Keratinocyte (primary cell): ENCODE results near the gene EXOC3L1. TPM values are rescaled to one million over a fixed set of nuclear protein-coding genes. Genes with fewer than 3 reads are reported as not detected.

Experiments used
- DNase-seq: peaks from one replicate; pipeline ENCODE4 v3.0.0-alpha.2; 2011; ENCODE audit warnings: low read depth, missing footprints, low spot score
- FAIRE-seq: peaks from 2 replicates; lab custom pipeline; 2011; peaks lifted over from hg19 to GRCh38; lab: Jason Lieb, UNC
- H2AFZ ChIP-seq: 2 replicates; pipeline ENCODE4 v1.6.0; 2012; ENCODE audit warnings: low read length, control low read depth, inconsistent platforms; ENCODE audit not compliant: control insufficient read depth
- H3K27ac ChIP-seq: 2 replicates; pipeline ENCODE4 v1.5.1; 2011; ENCODE audit warnings: low read length; ENCODE audit not compliant: control insufficient read depth, insufficient read depth
- H3K27me3 ChIP-seq: 3 replicates; pipeline ENCODE4 v1.6.0; 2011; ENCODE audit warnings: low read length; ENCODE audit not compliant: control insufficient read depth, insufficient read depth; ENCODE audit errors: extremely low read depth
- H3K36me3 ChIP-seq, 2 experiments: 2 replicates in 1 of 2; 3 replicates in 1 of 2; pipeline ENCODE4 v1.5.1; 2011; ENCODE audit warnings: low read length in 2 of 2, mild to moderate bottlenecking in 1 of 2; ENCODE audit not compliant: control insufficient read depth in 2 of 2, insufficient read depth in 2 of 2; ENCODE audit errors: extremely low read depth in 1 of 2
- H3K4me1 ChIP-seq: 3 replicates; pipeline ENCODE4 v1.5.1; 2011; ENCODE audit warnings: low read length; ENCODE audit not compliant: control insufficient read depth, insufficient read depth; ENCODE audit errors: extremely low read depth
- H3K4me2 ChIP-seq: 3 replicates; pipeline ENCODE4 v1.6.0; 2011; ENCODE audit warnings: low read depth, low read length; ENCODE audit not compliant: control insufficient read depth, insufficient read depth; ENCODE audit errors: extremely low read depth
- H3K4me3 ChIP-seq, 3 experiments: fragments of 200-600 bp in 1 of 3; sonication (generic) in 1 of 3; 2 replicates in 2 of 3; 3 replicates in 1 of 3; pipeline ENCODE4 v1.5.1; 2011 to 2016; ENCODE audit warnings: low read length in 3 of 3, mild to moderate bottlenecking in 3 of 3, control low read depth in 2 of 3, inconsistent platforms in 1 of 3, low read depth in 1 of 3, mixed read lengths in 1 of 3, mixed run types in 1 of 3, moderate library complexity in 1 of 3; ENCODE audit not compliant: control insufficient read depth in 2 of 3, insufficient read depth in 2 of 3; ENCODE audit errors: extremely low read depth in 1 of 3
- H3K79me2 ChIP-seq: 2 replicates; pipeline ENCODE4 v1.6.0; 2012; ENCODE audit warnings: low read length; ENCODE audit not compliant: control insufficient read depth, insufficient read depth
- H3K9ac ChIP-seq: 3 replicates; pipeline ENCODE4 v1.6.0; 2011; ENCODE audit warnings: low read length; ENCODE audit not compliant: control insufficient read depth, insufficient read depth; ENCODE audit errors: extremely low read depth
- H3K9me1 ChIP-seq: 3 replicates; pipeline ENCODE4 v1.6.0; 2011; ENCODE audit warnings: low read length; ENCODE audit not compliant: control insufficient read depth, insufficient read depth; ENCODE audit errors: extremely low read depth
- H3K9me3 ChIP-seq: 2 replicates; pipeline ENCODE4 v1.5.1; 2012; ENCODE audit warnings: low read depth, low read length; ENCODE audit not compliant: control insufficient read depth
- H4K20me1 ChIP-seq: 3 replicates; pipeline ENCODE4 v1.6.0; 2011; ENCODE audit warnings: low read length; ENCODE audit not compliant: control insufficient read depth, insufficient read depth; ENCODE audit errors: extremely low read depth
- EZH2 ChIP-seq: IDR thresholded peaks from one replicate; pipeline ENCODE4 v1.6.1; 2012; ENCODE audit warnings: inconsistent platforms, mild to moderate bottlenecking, low read length, moderate library complexity
- dilution Hi-C: fragments of 300-500 bp; cut with MboI; formaldehyde crosslinking; loops from one replicate; pipeline ENCODE4 v1.7.0; 2020; ENCODE audit warnings: low sequenced_read_pairs; ENCODE audit not compliant: extremely low pct_ligation_motif_present
- polyA plus RNA-seq, 5 experiments: library from polyadenylated mRNA; depleted of rRNA in 3 of 5; stranded (reverse) in 3 of 5; stranded (forward) in 1 of 5; unstranded in 1 of 5; fragments of >200 nt; gene quantifications; 1 replicate in 1 of 5; 2 replicates in 3 of 5; 3 replicates in 1 of 5; pipeline versions ENCODE4 v1.2.1 to v1.2.3, GENCODE V29; 2011 to 2012; ENCODE audit warnings: missing spikeins in 2 of 5, low read depth in 1 of 5, low replicate concordance in 1 of 5
- TF ChIP-seq, protein P1 (sequence below), 3 experiments: IDR thresholded peaks in 1 of 3; conservative IDR thresholded peaks in 1 of 3; optimal IDR thresholded peaks in 1 of 3; 2 replicates in 2 of 3; 3 replicates in 1 of 3; pipeline versions ENCODE3 to v1.5.1; 2011; ENCODE audit warnings: low read length in 3 of 3, mild to moderate bottlenecking in 3 of 3, moderate library complexity in 2 of 3, control low read depth in 1 of 3, inconsistent platforms in 1 of 3; ENCODE audit not compliant: insufficient read depth in 2 of 3; ENCODE audit errors: extremely low read depth in 1 of 3

The EXOC3L1 gene
- polyA plus RNA-seq, 1 donor (not counting 4 experiments of a cell fraction or from before 2014, with no cell fraction given), result not detected

DNA sequence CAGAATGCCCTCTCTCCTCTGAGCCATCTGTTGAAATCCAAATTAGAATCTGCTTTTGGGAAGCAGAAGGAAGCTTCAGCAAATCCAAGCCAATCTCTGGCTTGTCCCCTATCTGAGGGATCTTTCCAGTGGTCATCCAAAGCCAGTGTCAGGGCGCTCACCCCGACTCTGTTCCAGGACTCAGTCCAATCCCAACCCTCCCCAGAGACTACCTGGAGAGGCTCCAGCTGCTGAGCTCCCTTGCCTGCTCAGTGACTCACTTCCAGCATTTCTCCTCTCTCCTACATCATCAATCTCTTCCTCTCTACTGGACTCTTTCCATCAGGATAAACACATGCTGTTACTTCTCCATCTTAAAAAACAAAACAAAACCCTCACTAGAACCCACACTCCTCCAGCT, 8.6 kb downstream of the EXOC3L1 start:
- Histone ChIP-seq H3K4me1 (peaks cover 44% of the 10 kb centered on the region), H3K4me3 (no peak overlapping the region), H3K4me2 (peak overlapping the region; percentile 33), H3K79me2 (peaks cover 7% of the 10 kb centered on the region), H3K36me3 (peaks cover 0 to 3% of the 10 kb centered on the region in 2 experiments), H4K20me1 (no peaks in the 10 kb centered on the region), H3K9me1 (peaks cover 2% of the 10 kb centered on the region), H2AFZ (no peak overlapping the region), H3K9me3 (no peaks in the 10 kb centered on the region), H3K9ac (no peak overlapping the region), H3K27me3 (no peaks in the 10 kb centered on the region), H3K27ac (no peak overlapping the region)
- TF ChIP-seq, protein P1, sequence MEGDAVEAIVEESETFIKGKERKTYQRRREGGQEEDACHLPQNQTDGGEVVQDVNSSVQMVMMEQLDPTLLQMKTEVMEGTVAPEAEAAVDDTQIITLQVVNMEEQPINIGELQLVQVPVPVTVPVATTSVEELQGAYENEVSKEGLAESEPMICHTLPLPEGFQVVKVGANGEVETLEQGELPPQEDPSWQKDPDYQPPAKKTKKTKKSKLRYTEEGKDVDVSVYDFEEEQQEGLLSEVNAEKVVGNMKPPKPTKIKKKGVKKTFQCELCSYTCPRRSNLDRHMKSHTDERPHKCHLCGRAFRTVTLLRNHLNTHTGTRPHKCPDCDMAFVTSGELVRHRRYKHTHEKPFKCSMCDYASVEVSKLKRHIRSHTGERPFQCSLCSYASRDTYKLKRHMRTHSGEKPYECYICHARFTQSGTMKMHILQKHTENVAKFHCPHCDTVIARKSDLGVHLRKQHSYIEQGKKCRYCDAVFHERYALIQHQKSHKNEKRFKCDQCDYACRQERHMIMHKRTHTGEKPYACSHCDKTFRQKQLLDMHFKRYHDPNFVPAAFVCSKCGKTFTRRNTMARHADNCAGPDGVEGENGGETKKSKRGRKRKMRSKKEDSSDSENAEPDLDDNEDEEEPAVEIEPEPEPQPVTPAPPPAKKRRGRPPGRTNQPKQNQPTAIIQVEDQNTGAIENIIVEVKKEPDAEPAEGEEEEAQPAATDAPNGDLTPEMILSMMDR (optimal IDR thresholded peaks at IDR 0.05 in 1 of 3, IDR thresholded peaks at IDR 0.05 in 1 of 3, conservative IDR thresholded peaks at IDR 0.05 in 1 of 3; ENCODE audit: extremely low read depth in 1 of 3, insufficient read depth in 2 of 3, low read length in 3 of 3), result no peak
- TF ChIP-seq EZH2, result no peak
- dilution Hi-C loops, result no loop called here
- FAIRE-seq (peak; percentile 90), DNase-seq (no peak)

DNA sequence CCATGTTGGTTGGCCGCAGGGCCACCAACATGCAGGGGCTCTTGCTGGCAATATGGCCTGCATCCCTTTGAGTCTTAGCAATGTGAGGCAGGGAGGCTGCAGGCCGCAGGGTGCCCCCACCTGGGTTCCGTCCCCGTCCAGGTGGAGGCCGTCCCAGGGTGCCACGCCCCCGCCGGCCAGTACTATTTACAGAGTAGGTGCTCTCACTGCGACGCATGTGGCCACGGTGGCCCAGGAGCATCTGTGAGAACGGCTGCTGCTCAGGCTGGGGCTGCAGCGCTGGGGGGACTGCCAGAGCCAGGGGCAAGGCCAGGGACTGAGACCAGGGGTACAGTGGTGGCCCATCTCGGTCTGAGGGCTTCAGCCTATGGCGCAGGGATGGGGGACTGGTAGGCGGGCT, 9.8 kb downstream of the EXOC3L1 start:
- TF ChIP-seq, protein P1 (optimal IDR thresholded peaks at IDR 0.05 in 1 of 3, IDR thresholded peaks at IDR 0.05 in 1 of 3, conservative IDR thresholded peaks at IDR 0.05 in 1 of 3; ENCODE audit: extremely low read depth in 1 of 3, insufficient read depth in 2 of 3, low read length in 3 of 3), result no peak
- no peak for TF ChIP-seq EZH2
- no peak overlapping the region for H2AFZ ChIP-seq
- H4K20me1 ChIP-seq, result no peaks in the 10 kb centered on the region
- peaks cover 0 to 3% of the 10 kb centered on the region in 2 experiments for H3K36me3 ChIP-seq
- H3K4me3 ChIP-seq, result no peak overlapping the region
- no peaks in the 10 kb centered on the region for H3K9me3 ChIP-seq
- no peak overlapping the region for H3K4me2 ChIP-seq
- no peak overlapping the region for H3K9ac ChIP-seq
- peaks cover 7% of the 10 kb centered on the region for H3K79me2 ChIP-seq
- dilution Hi-C loops, result no loop called here
- H3K27me3 ChIP-seq, result no peaks in the 10 kb centered on the region
- H3K4me1 ChIP-seq, result peaks cover 45% of the 10 kb centered on the region
- no peaks in the 10 kb centered on the region for H3K9me1 ChIP-seq
- no peak overlapping the region for H3K27ac ChIP-seq
- no peak for FAIRE-seq
- DNase-seq, result no peak
